ENCODE results near the gene GSN. TPM values are rescaled to one million over a fixed set of nuclear protein-coding genes. Genes with fewer than 3 reads are reported as not detected.

The GSN gene
- total RNA-seq, 1 experiment from 2014 or later: 21.9 TPM

- ChIA-PET CTCF (interaction anchor here (0.7 to 3.6 kb wide), 8 partner anchors 10 to 150 kb away, joined by 3 to 19 read pairs (median 4); no protein-coding TSS in a partner anchor), POLR2A (interaction anchor here (0.7 to 4.4 kb wide), 15 partner anchors 10 to 570 kb away, joined by 3 to 73 read pairs (median 5); partner anchors contain the start of gene RAB14)
- peak overlapping the region; percentile 20 for H3K4me3 Mint-ChIP-seq (ENCODE audit: unreplicated experiment)
These were observed 95.6 kb downstream of the GSN start for GRCh38 chr9:121363622-121363961.

GRCh38 chr9:121364077-121364476 is 96.1 kb downstream of the GSN start:
- peak overlapping the region; percentile 20 for H3K4me3 Mint-ChIP-seq (ENCODE audit: unreplicated experiment)
- CTCF ChIA-PET: interaction anchor here (0.7 to 3.6 kb wide), 10 partner anchors 9 to 150 kb away, joined by 3 to 19 read pairs (median 4); no protein-coding TSS in a partner anchor
- H3K27me3 Mint-ChIP-seq (ENCODE audit: insufficient read depth, unreplicated experiment): no peaks in the 10 kb centered on the region
- no peaks in the 10 kb centered on the region for H3K9me3 Mint-ChIP-seq (ENCODE audit: unreplicated experiment)
- H3K4me1 Mint-ChIP-seq (ENCODE audit: insufficient read depth, unreplicated experiment): peaks cover 40% of the 10 kb centered on the region
- POLR2A ChIA-PET: interaction anchor here (0.7 to 4.4 kb wide), 15 partner anchors 10 to 570 kb away, joined by 3 to 73 read pairs (median 6); partner anchors contain the start of gene RAB14
- TF ChIP-seq CTCF (IDR thresholded peaks at IDR 0.05; ENCODE audit: unreplicated experiment): no peak
- intact Hi-C loops (cut with micrococcal nuclease): no loop called here
- no peak for DNase-seq (ENCODE audit: unreplicated experiment)
- BruUV-seq (replicated peaks): no TSS peak
- H3K36me3 Mint-ChIP-seq (ENCODE audit: insufficient read depth, unreplicated experiment): peaks cover 71% of the 10 kb centered on the region
- H3K27ac Mint-ChIP-seq (ENCODE audit: low read depth, unreplicated experiment): peak overlapping the region; percentile 1

More at GRCh38 chr9:121363622-121363961, 95.6 kb downstream of the GSN start:
- H3K27me3 Mint-ChIP-seq (ENCODE audit: insufficient read depth, unreplicated experiment): no peaks in the 10 kb centered on the region
- H3K36me3 Mint-ChIP-seq (ENCODE audit: insufficient read depth, unreplicated experiment): peaks cover 71% of the 10 kb centered on the region
- peaks cover 45% of the 10 kb centered on the region for H3K4me1 Mint-ChIP-seq (ENCODE audit: insufficient read depth, unreplicated experiment)
- no peak for DNase-seq (ENCODE audit: unreplicated experiment)
- no peak for TF ChIP-seq CTCF (IDR thresholded peaks at IDR 0.05; ENCODE audit: unreplicated experiment)
- no peaks in the 10 kb centered on the region for H3K9me3 Mint-ChIP-seq (ENCODE audit: unreplicated experiment)
- BruUV-seq (replicated peaks): no TSS peak
- intact Hi-C loops (cut with micrococcal nuclease): no loop called here
- H3K27ac Mint-ChIP-seq (ENCODE audit: low read depth, unreplicated experiment): peak overlapping the region; percentile 1

- TF ChIP-seq CTCF (IDR thresholded peaks at IDR 0.05; ENCODE audit: unreplicated experiment): no peak
These were observed 96.9 kb downstream of the GSN start for GRCh38 chr9:121364886-121365285.

GRCh38 chr9:121365564-121365963 is 97.6 kb downstream of the GSN start:
- intact Hi-C loops (cut with micrococcal nuclease): no loop called here
- no TSS peak for BruUV-seq (replicated peaks)
- no peak for TF ChIP-seq CTCF (IDR thresholded peaks at IDR 0.05; ENCODE audit: unreplicated experiment)
- Mint-ChIP-seq H3K36me3 (ENCODE audit: insufficient read depth, unreplicated experiment) (peaks cover 59% of the 10 kb centered on the region), H3K27ac (ENCODE audit: low read depth, unreplicated experiment) (peak overlapping the region; percentile 1), H3K4me1 (ENCODE audit: insufficient read depth, unreplicated experiment) (peaks cover 40% of the 10 kb centered on the region), H3K27me3 (ENCODE audit: insufficient read depth, unreplicated experiment) (no peaks in the 10 kb centered on the region), H3K4me3 (ENCODE audit: unreplicated experiment) (peak overlapping the region; percentile 56), H3K9me3 (ENCODE audit: unreplicated experiment) (peaks cover 5% of the 10 kb centered on the region)
- CTCF ChIA-PET: interaction anchor here (1.2 to 3.6 kb wide), 3 partner anchors 33 to 83 kb away, joined by 3 to 19 read pairs (median 16); no protein-coding TSS in a partner anchor
- DNase-seq (ENCODE audit: unreplicated experiment): no peak
- POLR2A ChIA-PET: interaction anchor here (0.6 to 4.4 kb wide), 8 partner anchors 8 to 150 kb away, joined by 3 to 73 read pairs (median 6); no protein-coding TSS in a partner anchor

More at GRCh38 chr9:121364886-121365285, 96.9 kb downstream of the GSN start:
- peaks cover 35% of the 10 kb centered on the region for H3K4me1 Mint-ChIP-seq (ENCODE audit: insufficient read depth, unreplicated experiment)
- peak overlapping the region; percentile 1 for H3K27ac Mint-ChIP-seq (ENCODE audit: low read depth, unreplicated experiment)
- POLR2A ChIA-PET: interaction anchor here (0.6 to 4.4 kb wide), 12 partner anchors 9 to 163 kb away, joined by 3 to 73 read pairs (median 4); partner anchors contain the start of gene RAB14
- peaks cover 65% of the 10 kb centered on the region for H3K36me3 Mint-ChIP-seq (ENCODE audit: insufficient read depth, unreplicated experiment)
- CTCF ChIA-PET: interaction anchor here (0.8 to 3.6 kb wide), 10 partner anchors 8 to 151 kb away, joined by 3 to 19 read pairs (median 4); no protein-coding TSS in a partner anchor
- no peak for DNase-seq (ENCODE audit: unreplicated experiment)
- intact Hi-C loops (cut with micrococcal nuclease): no loop called here
- H3K27me3 Mint-ChIP-seq (ENCODE audit: insufficient read depth, unreplicated experiment): no peaks in the 10 kb centered on the region
- BruUV-seq (replicated peaks): no TSS peak
- no peaks in the 10 kb centered on the region for H3K9me3 Mint-ChIP-seq (ENCODE audit: unreplicated experiment)
- H3K4me3 Mint-ChIP-seq (ENCODE audit: unreplicated experiment): peak overlapping the region; percentile 56

Measured in MCF 10A (cell line).